Choroid plexus epithelial cell (primary cell): ENCODE measurements around the gene PTPN13.

Experiments used
- DNase-seq: peaks from one replicate; pipeline ENCODE4 v3.0.0-alpha.2; 2010; ENCODE audit warnings: low read depth
- H3K4me3 ChIP-seq: 2 replicates; pipeline ENCODE4 v1.5.1; 2011; ENCODE audit warnings: low read depth, mild to moderate bottlenecking, control low read depth, low read length, moderate library complexity
- TF ChIP-seq, protein P1 (sequence below): conservative IDR thresholded peaks from 2 replicates; pipeline ENCODE4 v1.5.1; 2011; ENCODE audit warnings: low read depth, mild to moderate bottlenecking, control low read depth, inconsistent platforms, low read length, moderate library complexity

The PTPN13 gene

DNA sequence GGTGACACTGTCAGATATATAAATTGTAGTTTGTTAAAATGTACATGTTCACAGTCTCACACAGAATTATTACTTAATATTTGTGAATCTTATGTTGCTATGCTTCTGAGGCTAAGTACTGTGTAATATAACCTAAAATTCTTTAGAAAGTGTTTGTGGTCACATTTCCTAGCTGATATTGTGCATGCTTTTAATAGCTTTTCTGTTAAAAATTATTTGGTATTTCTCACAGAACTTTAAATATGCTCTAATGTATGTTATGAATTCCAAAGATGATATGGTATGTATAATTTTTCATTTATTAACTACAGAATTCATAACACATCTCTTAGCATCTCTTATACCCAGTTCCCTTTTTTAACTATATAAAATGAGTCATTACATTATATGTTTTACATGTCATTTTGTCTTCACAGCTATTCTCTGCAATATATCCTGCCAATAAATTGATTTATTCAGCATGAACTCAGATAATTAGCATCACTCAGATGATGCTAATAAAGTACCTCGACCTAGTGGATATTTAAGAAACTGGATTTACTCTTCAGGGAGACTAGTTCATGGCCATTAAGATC is 9.3 kb downstream of the PTPN13 start:
- TF ChIP-seq, protein P1, sequence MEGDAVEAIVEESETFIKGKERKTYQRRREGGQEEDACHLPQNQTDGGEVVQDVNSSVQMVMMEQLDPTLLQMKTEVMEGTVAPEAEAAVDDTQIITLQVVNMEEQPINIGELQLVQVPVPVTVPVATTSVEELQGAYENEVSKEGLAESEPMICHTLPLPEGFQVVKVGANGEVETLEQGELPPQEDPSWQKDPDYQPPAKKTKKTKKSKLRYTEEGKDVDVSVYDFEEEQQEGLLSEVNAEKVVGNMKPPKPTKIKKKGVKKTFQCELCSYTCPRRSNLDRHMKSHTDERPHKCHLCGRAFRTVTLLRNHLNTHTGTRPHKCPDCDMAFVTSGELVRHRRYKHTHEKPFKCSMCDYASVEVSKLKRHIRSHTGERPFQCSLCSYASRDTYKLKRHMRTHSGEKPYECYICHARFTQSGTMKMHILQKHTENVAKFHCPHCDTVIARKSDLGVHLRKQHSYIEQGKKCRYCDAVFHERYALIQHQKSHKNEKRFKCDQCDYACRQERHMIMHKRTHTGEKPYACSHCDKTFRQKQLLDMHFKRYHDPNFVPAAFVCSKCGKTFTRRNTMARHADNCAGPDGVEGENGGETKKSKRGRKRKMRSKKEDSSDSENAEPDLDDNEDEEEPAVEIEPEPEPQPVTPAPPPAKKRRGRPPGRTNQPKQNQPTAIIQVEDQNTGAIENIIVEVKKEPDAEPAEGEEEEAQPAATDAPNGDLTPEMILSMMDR: no peak
- DNase-seq: no peak
- no peak overlapping the region for H3K4me3 ChIP-seq

- TF ChIP-seq, protein P1: no peak
- no peak overlapping the region for H3K4me3 ChIP-seq
- no peak for DNase-seq
Measured at GRCh38 chr4:86606809-86607208, 12.7 kb downstream of the PTPN13 start.

DNA sequence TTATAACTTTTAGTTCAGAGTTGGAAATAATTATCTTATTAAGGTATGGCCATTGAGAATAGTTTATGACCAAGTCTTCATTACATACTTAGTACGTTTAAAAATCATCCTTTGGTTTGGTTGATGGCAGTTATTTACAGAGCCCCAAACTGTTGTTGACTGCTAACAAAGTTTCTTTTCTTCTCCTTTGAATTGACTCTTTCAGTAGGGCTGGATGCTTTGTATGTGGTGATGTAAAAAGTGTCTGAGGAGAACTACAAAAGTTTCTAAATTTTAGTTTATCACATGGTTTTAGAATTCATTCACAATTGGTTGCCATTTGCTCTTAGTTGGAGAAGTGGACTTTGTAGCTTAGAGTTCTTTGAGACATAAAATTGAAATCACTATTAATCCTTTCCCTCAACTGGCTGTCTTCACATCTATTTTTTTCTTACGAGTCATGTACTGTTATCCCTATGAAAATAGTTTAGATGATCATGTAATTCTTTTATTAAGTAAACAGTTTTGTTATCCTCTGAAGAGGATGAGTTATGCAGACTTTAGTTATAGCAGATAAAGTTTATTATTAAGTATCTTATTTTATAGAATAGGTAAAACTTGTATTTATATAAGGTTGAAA is 14.8 kb downstream of the PTPN13 start:
- no peak overlapping the region for H3K4me3 ChIP-seq
- no peak for DNase-seq
- TF ChIP-seq, protein P1: no peak

DNA sequence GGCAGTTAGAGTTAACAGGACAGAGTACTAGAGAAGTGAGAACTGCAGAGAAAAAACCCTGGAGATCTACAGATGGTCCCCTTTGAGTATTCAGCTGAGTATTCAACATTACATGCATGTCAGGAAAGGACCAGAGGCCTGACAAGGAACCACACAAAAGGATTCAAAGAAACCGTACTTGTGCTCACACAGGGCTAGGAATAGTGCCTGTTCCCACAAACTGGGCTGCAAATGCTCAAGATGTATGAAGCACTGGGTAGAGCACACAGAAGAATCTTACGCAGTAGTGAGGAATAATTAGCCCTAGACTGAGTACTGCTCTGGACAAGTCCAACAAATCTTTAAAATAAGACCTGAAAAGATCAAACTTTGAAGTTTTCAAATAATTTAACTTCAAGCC is 17.6 kb downstream of the PTPN13 start:
- DNase-seq: no peak
- TF ChIP-seq, protein P1: no peak
- H3K4me3 ChIP-seq: no peak overlapping the region

DNA sequence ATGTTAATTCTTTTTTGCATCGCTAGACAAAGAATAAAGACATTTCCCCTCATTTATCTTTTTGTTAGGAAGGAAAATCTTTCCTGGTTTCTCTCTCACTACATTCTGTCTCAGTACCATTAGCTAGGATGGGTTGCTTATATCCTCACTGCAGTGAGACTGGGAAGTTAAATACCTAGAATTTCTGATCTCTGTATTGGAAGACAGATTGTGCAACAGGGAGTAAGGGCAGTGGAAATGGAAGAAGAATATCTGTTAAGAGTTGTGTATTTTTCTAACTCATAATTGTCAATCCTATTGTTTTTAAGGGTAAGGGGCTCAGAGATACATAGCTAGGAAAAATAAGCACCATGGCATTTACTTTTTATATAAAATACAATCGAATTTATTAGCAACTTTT is 19.6 kb downstream of the PTPN13 start:
- TF ChIP-seq, protein P1: no peak
- no peak overlapping the region for H3K4me3 ChIP-seq
- DNase-seq: peak; percentile 23

- TF ChIP-seq, protein P1: no peak
- DNase-seq: no peak
- H3K4me3 ChIP-seq: no peak overlapping the region
Measured at GRCh38 chr4:86614865-86615264, 20.8 kb downstream of the PTPN13 start.

DNA sequence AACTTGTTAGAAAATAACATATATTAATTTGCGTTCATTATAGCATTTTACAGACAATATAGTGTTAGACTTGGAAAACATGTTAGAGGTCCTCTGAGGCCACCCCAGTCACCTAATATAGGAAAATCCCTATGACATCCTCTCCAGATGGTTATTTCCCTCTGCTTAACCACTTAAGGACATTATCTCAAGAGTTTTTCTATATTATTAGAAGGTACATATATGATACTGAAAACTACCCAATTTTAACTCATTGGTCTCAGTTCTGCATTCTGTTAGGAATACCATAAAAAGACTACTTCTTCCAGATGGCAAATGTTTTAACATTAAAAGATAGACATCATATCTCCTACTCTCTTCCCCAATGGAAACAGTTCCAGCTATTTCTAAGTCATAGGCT is 21.4 kb downstream of the PTPN13 start:
- TF ChIP-seq, protein P1: no peak
- H3K4me3 ChIP-seq: no peak overlapping the region
- no peak for DNase-seq
